ENCODE measurements around the gene SNX10.
"Not testable (repeated sequence)": the region's sequence is repeated elsewhere in the genome, so short reads cannot be mapped to it uniquely, and the experiment has no call there.

The SNX10 gene, protein sequence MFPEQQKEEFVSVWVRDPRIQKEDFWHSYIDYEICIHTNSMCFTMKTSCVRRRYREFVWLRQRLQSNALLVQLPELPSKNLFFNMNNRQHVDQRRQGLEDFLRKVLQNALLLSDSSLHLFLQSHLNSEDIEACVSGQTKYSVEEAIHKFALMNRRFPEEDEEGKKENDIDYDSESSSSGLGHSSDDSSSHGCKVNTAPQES

DNA sequence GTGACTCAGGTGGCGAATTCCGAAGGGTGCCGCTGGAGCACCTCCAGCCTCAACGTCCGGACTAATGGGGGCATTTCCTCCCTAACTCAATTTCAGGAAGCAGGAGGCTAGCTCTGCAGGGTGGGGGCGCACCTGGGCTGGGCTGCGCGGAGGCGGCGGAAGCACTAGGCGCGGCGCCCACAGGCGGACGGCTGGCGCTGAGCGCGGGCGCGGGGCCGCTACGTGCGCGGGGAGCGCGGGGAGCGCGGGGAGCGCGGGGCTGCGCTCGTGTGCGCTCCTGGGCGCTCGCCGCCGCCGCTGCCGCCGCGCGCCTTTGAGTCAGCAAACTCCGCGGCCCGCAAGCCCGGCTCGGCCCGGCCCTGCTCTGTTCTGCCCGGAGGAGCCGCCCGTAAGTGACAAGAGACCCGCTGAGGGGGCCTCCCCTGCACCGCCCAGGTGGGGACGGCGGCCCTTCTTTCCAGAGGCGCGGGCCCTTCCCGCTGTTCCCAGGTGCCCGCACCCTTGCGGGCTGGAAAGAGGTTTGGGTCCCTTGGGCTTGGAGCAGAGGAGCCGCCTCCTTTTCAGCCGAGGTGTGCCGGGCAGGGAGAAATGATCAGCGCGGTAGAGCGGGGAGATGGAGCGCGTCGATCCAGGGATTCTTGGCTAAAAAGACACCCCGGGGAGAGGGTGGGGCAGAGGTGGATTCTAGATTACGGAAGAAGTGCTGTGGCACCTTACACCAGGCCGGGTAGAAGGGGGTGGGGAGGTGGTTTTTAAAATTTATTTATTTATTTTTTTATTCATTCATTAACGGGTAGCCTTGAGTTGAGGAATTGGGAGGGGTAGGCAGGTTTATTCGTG, at the start of gene SNX10:
Gene SNX10 (plus strand): TSS at position 164 of the 840 bp plus-strand sequence. CDS start 54,581 bp downstream, outside the sequence.
- peak; percentile 30 for DNase-seq

DNA sequence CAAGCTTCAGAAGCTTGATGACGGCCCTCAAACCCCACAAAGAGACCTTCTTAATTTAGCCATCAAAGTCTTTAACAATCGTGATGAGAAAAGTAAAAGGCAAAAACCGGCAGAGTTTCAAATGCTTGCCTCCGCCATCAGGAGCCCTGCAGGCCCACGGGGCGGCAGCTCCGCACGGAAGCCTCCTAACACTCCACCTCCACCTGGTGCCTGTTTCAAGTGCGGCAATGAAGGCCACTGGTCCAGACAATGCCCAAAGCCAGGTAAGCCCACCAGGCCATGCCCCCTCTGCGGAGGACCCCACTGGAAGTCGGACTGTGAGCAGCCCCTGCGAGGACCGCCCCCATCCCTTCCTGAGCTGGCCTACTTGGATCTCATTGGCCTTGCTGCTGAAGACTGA, 46.5 kb upstream of the SNX10 start:
- DNase-seq: no peak

DNA sequence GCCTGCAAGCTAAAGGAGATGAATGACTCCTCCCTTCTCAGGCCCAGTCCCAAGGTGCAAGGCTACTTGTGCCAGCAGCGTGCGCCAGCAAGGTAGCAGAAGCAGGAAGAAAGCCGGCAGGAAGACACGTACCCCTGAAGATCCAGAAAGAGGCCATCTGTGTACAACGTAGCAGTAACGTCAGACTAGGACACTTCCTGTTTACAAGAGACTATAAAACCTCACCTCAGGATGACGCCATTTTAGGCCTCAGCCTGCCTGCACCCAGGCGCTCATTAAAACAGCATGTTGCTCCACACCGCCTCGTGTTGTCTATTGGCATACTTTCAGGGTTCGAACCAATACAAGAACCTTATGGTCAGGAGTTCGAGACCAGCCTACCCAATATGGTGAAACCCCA, 41.4 kb upstream of the SNX10 start:
- no peak for DNase-seq

DNA sequence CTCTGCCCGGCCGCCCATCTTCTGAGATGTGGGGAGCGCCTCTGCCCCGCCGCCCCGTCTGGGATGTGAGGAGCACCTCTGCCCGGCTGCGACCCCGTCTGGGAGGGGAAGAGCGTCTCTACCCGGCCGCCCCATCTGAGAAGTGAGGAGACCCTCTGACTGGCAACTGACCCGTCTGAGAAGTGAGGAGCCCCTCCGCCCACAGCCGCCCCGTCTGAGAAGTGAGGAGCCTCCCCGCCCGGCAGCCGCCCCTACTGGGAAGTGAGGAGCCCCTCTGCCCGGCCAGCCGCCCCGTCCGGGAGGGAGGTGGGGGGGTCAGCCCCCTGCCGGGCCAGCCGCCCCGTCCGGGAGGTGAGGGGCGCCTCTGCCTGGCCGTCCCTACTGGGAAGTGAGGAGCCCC, 29.8 kb upstream of the SNX10 start:
- not testable (repeated sequence) for DNase-seq

DNA sequence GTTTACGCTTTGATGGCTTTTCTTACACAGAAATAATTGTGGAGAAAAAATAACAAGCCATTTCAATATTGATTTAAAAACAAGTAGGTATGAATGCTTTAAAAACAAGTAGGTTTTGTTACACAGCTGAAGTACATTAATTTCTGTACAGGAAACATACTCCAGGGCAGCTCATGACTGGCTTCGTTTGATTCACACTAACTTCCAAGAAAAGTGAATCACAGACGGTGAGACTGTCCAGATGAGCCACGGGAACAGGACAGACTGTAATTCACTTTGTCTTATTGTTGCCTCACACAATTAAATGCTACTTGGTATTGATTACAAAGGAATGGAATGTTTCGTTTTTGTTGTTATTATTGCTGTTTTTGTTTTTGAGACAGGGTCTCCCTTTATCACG, 26.6 kb upstream of the SNX10 start:
- DNase-seq: no peak

DNA sequence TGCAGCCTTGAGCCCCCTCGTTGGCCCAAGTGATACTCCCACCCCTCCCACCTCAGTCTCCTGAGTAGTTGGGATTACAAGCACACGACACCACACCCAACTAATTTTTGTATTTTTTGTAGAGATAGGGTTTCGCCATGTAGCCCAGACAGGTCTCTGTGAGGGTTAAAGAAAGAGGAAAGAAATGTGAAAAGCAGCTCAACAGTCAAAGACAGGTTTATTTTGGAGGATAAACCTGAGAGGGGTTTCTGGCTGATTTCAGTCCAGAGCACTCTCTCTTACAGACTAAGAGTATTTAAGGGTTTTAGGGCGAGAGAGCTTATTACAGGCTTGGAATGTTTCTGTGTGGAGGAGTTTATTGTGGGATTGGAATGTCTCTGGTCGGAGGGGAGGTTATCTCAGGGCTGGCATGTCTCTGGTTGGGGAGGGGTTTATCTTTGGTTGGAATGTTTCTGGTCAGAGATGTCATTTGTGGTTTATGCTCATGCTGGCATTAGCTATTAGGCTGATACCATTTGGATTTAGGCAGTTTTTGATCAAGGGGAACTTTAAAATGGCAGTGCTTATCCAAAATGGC, 26.1 kb upstream of the SNX10 start:
- DNase-seq: no peak

DNA sequence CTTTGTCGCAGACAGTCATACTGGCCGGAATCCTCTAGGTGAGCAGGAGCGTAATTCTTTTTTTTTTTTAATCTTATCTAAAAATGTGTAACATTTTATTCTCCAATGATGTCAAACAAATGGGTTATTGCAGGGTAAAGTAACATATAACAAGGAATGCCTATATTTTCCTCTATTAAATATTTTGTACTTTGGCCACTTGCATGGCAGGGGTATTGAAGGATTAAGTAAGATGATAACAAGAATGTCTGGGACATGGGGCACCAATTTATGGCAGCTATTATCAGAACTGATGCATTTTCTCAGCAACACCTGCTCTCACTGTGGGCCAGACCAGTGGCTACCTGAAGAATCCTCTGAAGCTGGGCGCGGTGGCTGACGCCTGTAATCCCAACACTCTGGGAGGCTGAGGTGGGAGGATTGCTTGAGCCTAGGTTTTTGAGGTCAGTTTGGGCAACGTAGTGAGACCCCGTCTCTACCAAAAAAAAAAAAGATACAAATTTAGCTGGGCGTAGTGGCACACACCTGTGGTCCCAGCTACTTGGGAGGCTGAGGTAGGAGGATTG, 24.0 kb upstream of the SNX10 start:
- DNase-seq: no peak

DNA sequence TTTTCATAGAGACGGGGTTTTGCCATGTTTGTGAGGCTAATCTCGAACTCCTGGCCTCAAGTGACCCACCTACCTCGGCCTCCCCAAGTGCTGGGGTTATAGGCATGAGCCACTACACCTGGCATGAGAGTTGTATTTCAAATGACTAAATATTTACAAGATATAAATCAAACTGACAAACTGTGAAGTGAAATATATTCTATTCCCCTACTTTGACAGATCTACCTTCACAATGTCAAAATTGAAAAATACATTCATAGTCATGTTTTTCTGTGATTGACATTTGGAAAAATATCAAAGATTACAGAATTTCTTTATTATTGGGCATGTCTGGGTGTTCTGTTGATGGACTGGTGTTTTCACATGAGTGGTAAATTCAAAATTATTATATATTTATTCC, 16.4 kb upstream of the SNX10 start:
- DNase-seq: no peak

DNA sequence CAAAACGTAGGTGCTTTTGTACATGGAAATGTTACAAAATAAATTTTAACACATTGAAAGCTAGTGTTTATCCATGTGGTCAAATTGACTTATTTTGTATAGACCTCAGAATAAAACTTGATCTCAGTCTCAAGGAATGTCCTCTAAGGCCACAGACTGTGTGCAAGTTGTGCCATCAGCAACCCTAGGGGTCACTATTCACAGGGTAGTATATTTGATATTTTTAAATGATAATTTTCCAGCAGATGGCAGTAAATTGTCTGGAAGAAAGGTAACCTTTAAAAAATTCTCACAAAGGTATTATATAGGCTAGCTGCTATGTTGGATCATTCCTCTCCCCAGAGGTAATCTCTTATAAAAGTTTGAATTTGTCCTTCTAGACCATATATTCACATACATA, 12.9 kb upstream of the SNX10 start:
- DNase-seq: peak; percentile 8

DNA sequence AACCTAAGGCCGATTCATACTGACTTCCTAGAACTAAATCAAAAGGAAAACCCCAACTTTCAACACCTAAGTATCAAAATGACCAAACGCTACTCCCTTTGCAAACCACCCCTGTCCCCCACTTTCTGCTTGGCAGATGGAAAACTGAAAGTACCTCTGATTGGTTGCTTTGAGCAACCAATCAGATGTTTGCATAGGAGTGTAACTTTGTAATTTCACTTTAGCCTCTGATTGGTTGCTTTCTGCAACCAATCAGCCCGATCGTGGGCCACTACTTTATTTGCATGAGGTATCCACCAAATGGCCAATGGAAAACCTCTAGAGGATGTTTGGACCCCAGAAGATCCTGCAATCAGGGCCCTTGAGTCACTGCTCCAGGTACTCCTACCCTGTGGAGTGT, 12.3 kb upstream of the SNX10 start:
- no peak for DNase-seq

DNA sequence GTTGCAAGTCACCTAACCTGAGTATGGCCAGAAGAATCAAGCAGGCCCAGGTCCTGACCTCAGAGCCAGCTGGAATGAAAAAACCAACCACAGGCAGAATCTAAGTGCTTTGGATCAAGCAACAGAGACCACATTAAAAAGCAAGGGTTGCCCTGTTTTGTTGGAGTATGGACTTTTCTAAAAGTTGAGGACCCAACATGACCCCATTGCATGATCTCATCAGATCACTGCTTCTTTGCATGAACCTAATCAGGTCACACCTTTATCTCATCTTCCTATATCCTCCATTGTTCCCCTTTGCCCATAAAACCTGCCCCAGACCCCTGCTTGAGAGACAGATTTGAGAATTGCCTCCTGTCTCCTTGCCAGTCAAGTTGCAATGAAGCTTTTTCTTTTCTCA, 11.6 kb upstream of the SNX10 start:
- DNase-seq: no peak

DNA sequence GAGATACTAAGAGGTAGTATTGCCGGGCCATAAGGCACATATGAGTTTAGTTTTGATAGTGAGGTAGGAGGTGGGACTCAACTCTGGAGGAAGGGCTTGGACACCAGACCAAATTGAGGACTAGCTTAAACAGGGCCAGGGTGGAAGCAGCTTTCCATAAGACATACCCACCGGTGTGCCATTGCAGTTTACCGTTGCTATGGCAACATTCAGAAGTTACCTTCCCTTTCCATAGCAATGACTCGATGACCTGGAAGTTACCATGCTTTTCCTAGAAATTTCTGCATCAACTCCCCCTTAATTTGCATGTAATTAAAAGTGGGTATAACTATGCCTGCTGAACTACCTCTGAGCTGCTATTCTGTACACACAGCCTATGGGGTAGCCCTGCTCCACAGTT, 10.9 kb upstream of the SNX10 start:
- DNase-seq: no peak

DNA sequence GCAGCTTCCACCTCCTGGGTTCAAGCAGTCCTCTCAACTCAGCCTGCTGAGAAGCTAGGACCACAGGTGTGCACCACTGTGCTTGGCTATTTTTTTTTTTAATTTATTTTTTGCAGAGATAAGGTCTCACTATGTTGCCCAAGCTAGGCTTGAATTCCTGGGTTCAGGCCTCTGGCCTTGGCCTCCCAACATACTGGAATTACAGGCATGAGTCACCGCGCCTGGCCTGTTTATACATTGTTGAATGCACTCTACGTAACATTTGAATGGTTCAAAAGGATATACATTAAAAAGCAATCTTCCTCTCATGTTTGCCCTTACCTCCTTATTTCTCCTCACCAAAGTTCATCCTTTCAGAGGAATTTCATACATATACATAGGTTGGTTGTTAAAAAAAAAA, 7.2 kb upstream of the SNX10 start:
- no peak for DNase-seq

DNA sequence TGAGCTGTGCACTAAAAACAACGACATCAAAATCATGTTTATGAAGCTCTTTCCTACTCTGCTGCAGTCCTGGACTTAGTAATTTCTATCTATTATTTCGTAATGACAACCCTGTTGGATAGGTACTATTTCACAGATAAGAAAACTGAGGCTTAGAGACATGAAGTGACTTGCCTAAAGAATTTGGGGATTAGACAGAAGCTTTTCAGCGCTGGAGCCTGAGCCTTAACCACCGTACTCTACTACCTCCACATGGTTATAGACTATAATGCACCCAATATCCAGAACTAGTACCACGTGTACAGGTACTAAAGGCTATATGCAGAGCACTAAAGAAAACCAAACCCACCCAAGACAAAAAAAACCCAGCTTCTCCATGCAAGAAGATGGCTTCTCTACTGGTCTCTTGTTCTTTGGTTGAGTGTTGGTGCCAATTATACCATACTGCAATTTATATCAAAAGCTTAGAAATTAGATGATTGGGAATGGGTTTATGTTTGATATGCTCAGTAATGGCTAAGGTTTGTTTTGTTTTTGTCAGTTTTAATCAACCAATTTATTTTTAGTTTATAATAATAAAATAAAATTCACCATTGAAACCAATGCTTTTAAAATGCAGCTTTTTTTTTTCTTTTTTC, 6.5 kb upstream of the SNX10 start:
- no peak for DNase-seq

DNA sequence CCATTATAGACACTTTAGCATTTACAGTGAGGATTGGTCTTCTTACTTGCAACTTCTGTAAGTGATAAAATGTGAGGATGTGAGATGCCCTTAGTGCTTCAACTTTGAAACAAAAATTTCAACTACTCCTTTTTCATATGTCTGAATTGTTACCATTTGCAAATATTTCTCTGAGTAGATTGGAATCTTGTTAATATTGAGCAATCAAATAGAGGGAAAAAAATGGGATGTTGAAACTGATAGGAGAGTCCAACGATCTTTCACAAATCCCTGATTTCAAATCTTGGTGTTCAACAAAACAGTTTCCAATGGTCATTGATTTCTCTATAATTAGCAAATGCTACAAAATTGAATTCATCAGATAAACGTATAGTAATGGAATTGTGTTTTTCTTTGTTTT, 5.5 kb upstream of the SNX10 start:
- no peak for DNase-seq

DNA sequence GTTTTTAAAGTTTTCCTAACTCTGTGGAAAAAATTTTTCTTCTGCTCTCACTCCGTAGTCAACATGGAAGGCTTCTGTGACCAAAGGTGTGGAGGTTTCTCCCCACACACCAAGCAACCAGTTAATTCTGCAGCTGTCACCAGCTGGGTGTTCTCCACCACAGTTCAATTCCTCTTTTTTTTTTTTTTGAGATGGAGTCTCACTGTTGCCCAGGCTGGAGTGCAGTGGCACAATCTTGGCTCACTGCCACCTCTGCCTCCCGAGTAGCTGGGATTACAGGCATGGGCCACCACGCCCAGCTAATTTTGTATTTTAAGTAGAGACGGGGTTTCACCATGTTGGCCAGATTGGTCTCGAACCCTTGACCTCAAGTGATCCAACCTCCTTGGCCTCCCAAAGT, 3.5 kb upstream of the SNX10 start:
- DNase-seq: not testable (repeated sequence)

DNA sequence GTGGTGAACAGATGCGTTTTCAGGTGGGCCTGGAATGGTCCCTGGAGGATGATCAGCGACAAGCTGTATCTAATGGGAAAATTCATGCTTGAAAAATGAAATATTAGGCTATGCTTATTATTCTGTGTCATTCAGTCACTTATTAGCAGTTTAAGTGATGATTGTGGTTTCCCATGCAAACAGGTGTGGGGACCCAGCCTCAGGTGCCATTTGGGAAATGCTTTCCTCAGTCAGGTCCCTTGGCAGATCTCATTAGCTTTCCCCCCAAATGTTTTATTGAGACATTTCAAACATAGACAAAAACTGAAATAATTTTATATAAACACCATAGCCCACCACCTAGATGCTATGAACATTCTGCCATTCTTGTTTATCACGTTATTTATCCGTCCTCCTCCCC, 411 bp upstream of the SNX10 start:
- DNase-seq: no peak

DNA sequence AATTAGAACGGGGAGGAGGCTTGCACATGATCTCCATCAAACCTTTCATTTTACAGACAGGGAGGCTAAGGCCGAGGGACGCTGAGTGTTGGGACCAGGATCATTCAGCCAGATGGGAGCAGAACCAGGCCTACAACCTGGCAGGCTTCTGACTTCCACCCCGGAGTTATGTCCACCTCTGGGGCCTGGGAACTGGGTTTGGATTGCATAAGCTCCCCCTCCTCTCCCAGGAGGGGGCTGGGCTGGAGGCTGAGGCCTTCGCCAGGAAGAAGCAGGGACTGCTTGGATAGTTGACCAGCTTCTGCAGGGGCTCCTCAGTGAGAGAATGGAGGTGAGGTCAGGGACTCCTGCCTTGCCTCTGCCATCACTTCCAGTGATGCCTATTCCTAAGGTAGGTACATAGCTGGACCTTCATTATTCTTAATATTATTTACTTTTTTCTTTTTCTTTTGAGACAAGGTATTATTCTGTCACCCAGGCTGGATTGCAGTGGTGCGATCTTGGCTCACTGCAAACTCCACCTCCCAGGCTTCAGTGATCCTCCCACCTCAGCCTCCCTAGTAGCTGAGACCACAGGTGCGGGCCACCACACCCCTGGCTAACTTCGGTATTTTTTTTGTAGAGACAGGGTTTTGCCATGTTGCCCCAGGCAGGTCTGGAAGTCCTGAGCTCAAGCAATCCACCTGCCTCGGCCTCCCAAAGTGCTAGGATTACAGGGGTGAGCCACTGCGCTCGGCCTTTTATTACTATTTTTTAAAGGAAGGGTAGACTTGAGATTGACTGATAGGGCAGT, 1.3 kb downstream of the SNX10 start:
- DNase-seq: no peak

DNA sequence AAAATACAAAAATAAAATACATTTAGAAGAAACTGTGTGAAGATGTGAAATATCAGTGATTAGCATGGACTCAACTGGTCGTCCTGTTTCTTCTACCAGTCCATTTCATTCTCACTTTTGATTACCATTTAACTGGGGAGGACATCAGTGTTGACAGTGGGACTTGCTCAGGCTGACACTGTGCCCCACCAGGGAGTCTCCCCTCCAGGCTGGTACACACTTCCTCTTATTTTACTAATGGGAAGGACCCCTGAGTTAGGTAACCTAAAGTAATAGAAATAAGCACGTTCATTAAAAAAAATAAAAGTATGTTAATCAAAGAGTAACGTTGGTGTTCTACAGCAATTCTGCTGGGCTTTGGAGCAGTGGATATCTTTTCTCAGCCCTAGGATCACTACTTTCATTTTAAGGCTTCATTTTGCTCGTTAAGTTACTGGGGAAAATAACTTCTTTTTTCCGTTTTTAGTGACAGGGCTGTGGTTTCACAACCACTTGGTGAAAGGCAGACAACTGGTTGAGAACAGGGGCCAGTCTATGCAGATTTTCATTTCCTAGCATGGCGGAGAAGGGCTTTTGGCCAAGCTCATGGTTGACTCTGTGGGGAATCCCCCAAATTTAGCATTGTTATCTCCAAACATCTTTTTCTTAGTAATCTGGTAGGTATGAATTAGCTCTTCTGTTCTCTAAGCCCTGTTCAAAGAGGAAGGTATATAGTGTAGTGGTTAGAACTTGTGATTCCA, 2.1 kb downstream of the SNX10 start:
- DNase-seq: no peak

DNA sequence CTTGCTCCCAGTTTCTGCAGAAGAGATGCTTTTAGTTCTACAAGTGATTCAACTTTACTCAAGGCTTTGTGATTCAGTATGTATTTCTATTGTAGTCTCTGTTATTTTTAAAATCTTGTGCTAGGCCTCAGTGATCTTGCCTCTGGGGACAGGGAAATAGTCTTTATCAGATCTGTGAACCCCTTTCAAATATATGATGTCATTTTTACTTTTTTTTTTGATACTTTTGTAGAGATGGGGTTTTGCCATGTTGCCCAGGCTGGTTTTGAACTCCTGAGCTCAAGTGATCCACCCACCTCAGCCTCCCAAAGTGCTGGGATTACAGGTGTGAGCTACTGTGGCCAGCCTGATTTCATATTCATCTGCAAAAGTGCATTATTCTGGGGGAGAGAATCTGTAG, 3.4 kb downstream of the SNX10 start:
- DNase-seq: no peak

DNA sequence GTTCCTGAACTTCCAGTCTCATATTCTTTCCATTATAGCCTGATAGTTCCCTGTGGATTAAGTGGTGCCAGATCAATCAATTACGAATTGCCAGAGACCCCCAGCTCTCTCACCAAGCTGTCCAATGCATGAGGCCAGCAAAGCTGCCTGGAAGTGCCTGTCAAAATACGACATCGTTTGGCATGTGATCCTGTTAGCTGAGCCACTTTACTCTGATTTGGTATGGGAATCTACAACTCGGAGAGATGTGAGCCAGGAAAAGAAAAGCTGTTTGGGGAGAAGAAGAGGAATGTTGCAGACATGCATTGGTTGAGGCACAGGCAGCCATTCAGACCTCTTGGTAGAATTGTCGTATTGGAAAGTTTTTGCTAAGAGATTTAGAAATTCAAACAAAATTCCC, 3.9 kb downstream of the SNX10 start:
- no peak for DNase-seq

DNA sequence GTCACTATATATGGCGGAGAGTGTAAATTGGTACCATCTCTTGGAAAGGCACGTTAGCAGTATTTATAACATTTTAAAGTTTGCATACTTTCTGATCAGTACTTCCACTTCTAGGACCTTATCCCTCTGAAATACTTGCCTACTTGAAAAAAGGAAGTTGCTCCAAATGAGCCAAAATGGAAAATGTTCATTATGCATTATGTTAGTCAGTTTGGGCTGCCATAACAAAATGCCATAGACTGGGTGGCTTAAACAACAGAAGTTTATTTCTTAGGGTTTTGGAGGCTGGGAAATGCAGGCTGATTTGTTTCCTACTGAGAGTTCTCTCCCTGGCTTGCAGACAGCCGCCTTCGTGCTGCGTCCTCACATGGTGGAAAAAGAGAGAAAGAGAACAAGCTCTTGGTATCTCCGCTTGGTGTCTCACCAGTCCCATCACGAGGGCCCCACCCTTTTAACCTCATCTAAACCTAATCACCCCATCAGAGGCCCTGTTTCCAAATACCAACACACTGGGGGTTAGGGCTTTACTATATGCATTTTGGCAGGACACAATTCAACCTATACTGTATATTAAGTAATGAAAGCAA, 6.9 kb downstream of the SNX10 start:
- DNase-seq: no peak
